GM12878 (cell line): ENCODE data around the gene PEAR1. TPM values are rescaled to one million over a fixed set of nuclear protein-coding genes. Genes with fewer than 3 reads are reported as not detected.

ENCODE experiments used
- ATAC-seq: fragments of 200-7000 bp; cut with Tn5 transposase; 3 replicates; pipeline ENCODE4 v1.9.1; 2020; ENCODE audit warnings: mild to moderate bottlenecking, moderate library complexity
- BruUV-seq: library from RNA; stranded (reverse); fragments of 400-500 nt; replicated peaks from 2 replicates; lab custom pipeline; 2021; lab: Mats Ljungman, UMichigan
- CTCF ChIA-PET: fragments of 300-600 bp; sonication (Branson Sonifier 250); formaldehyde crosslinking; extraction: SDS; loops from one replicate; lab custom pipeline; 2021; ENCODE audit warnings: inconsistent platforms; lab: Yijun Ruan, JAX
- POLR2A ChIA-PET: fragments of 350-600 bp; formaldehyde crosslinking; extraction: SDS; loops from one replicate; lab custom pipeline; 2021; ENCODE audit warnings: inconsistent platforms; lab: Charles Lee
- RAD21 ChIA-PET: fragments of 300-600 bp; sonication (Branson Sonifier 250); formaldehyde crosslinking; loops from one replicate; lab custom pipeline; 2023; ENCODE audit warnings: antibody characterized with exemption; ENCODE audit not compliant: unreplicated experiment; lab: Charles Lee
- SMC1A ChIA-PET: fragments of 300-600 bp; sonication (Branson Sonifier 250); formaldehyde crosslinking; loops from one replicate; lab custom pipeline; 2023; ENCODE audit not compliant: unreplicated experiment, uncharacterized antibody; lab: Charles Lee
- DNase-seq: peaks from one replicate; pipeline ENCODE4 v3.0.0-alpha.2; 2011; ENCODE audit warnings: low read depth, low spot score
- FAIRE-seq: peaks from 3 replicates; lab custom pipeline; 2011; peaks lifted over from hg19 to GRCh38; lab: Jason Lieb, UNC
- H2AFZ ChIP-seq: 2 replicates; pipeline ENCODE4 v1.6.0; 2011; ENCODE audit warnings: low read depth, low read length, control low read depth; ENCODE audit not compliant: control insufficient read depth
- H3K27ac ChIP-seq: 2 replicates; pipeline ENCODE4 v1.5.1; 2011; ENCODE audit warnings: control low read depth; ENCODE audit not compliant: control insufficient read depth, insufficient read depth
- H3K27me3 ChIP-seq, 2 experiments: replicated peaks in 1 of 2; 2 replicates each; pipeline versions ENCODE4 v1.6.0 to v1.6.1; 2011; ENCODE audit warnings: low read length in 1 of 2; ENCODE audit not compliant: control insufficient read depth in 2 of 2, insufficient read depth in 2 of 2
- H3K36me3 ChIP-seq, 2 experiments: 2 replicates each; pipeline ENCODE4 v1.5.1; 2011; ENCODE audit warnings: low read length in 1 of 2; ENCODE audit not compliant: control insufficient read depth in 2 of 2, insufficient read depth in 2 of 2
- H3K4me1 ChIP-seq: 2 replicates; pipeline ENCODE4 v1.6.1; 2011; ENCODE audit warnings: mild to moderate bottlenecking, low read length, moderate library complexity, mixed read lengths; ENCODE audit not compliant: control insufficient read depth, insufficient read depth
- H3K4me2 ChIP-seq: 2 replicates; pipeline ENCODE4 v1.6.0; 2011; ENCODE audit warnings: control low read depth; ENCODE audit not compliant: control insufficient read depth, insufficient read depth
- H3K4me3 ChIP-seq: fragments of 200-600 bp; sonication (generic); 2 replicates; pipeline ENCODE4 v1.5.1; 2016
- H3K79me2 ChIP-seq: 2 replicates; pipeline ENCODE4 v1.6.0; 2011; ENCODE audit warnings: low read length; ENCODE audit not compliant: control insufficient read depth, insufficient read depth
- H3K9ac ChIP-seq: 2 replicates; pipeline ENCODE4 v1.8.0; 2011; ENCODE audit warnings: low read length, control low read depth, mixed read lengths; ENCODE audit not compliant: control insufficient read depth, insufficient read depth
- H3K9me3 ChIP-seq: replicated peaks from 3 replicates; pipeline ENCODE4 v1.5.1; 2011; ENCODE audit warnings: mild to moderate bottlenecking, low read length; ENCODE audit not compliant: control insufficient read depth, insufficient read depth
- H4K20me1 ChIP-seq: 2 replicates; pipeline ENCODE4 v1.6.0; 2011; ENCODE audit not compliant: control insufficient read depth, insufficient read depth
- EP300 ChIP-seq, 2 experiments: fragments of 150-350 bp in 1 of 2; IDR thresholded peaks; 2 replicates each; pipeline ENCODE4 v1.6.1; 2011 to 2012; ENCODE audit warnings: low read depth in 2 of 2, low read length in 2 of 2, borderline replicate concordance in 1 of 2, improper control_type of control experiment in 1 of 2, inconsistent platforms in 1 of 2; ENCODE audit not compliant: control insufficient read depth in 1 of 2
- HDAC6 ChIP-seq: fragments of 200-600 bp; sonication (generic); IDR thresholded peaks from one replicate; pipeline ENCODE4 v1.8.0; 2017; ENCODE audit warnings: antibody characterized with exemption; ENCODE audit not compliant: unreplicated experiment
- ZBTB11 ChIP-seq: fragments of 450-650 bp; formaldehyde crosslinking; IDR thresholded peaks from 2 replicates; pipeline ENCODE4 v1.5.0; 2022; ENCODE audit warnings: mild to moderate bottlenecking, missing genetic modification characterization
- WGBS: methylation state at CpG from one replicate; pipeline ENCODE4 v1.1.6; 2016; ENCODE audit warnings: low lambda C conversion rate; ENCODE audit not compliant: insufficient replicate concordance, insufficient coverage; ENCODE audit errors: missing lambda C conversion rate; 5-methylcytosine and 5-hydroxymethylcytosine counted together
- in situ Hi-C: fragments of 300-500 bp; cut with MboI; formaldehyde crosslinking; loops from 9 replicates; pipeline ENCODE4 v1.14.3; 2018; ENCODE audit warnings: mixed read lengths
- intact Hi-C: fragments of 100-400 bp; cut with micrococcal nuclease; formaldehyde crosslinking; loops from one replicate; pipeline ENCODE4 v1.14.2; 2022; ENCODE audit not compliant: unreplicated experiment
- polyA plus RNA-seq, 11 experiments: library from polyadenylated mRNA; depleted of rRNA in 4 of 11; unstranded in 6 of 11; stranded (reverse) in 5 of 11; fragments of >200 nt; fragmentation: Nextera tagmentation in 4 of 11; fragmentation: Illumina TruSeq in 1 of 11; extraction: Ambion mirVana in 4 of 11; extraction: Trizol in 1 of 11; gene quantifications; 1 replicate in 1 of 11; 2 replicates in 10 of 11; pipeline versions ENCODE4 v1.2.1 to v1.2.3, GENCODE V29; 2011 to 2016; ENCODE audit warnings: inconsistent platforms in 2 of 11, missing spikeins in 2 of 11, low read depth in 1 of 11
- total RNA-seq, 4 experiments: library from RNA; depleted of rRNA in 3 of 4; stranded (reverse); fragments of >200 nt in 3 of 4; fragmentation: Illumina TruSeq in 1 of 4; extraction: Trizol in 1 of 4; gene quantifications; 2 replicates each; pipeline versions ENCODE4 v1.2.1 to v1.2.3, GENCODE V29; 2013 to 2021

PEAR1 gene
- total and polyA plus RNA-seq, 10 of the 15 experiments (the other 5 are each of a cell fraction or from before 2014, with no cell fraction given), result not detected

GRCh38 chr1:156874142-156874541, 19.4 kb upstream of the PEAR1 start (continued):
- no peak for TF ChIP-seq ZBTB11 (CRISPR knock-in tag)

- H3K4me1 ChIP-seq, result no peaks in the 10 kb centered on the region
- POLR2A ChIA-PET, result no interaction called here
Observed at GRCh38 chr1:156874572-156875340, 18.8 kb upstream of the PEAR1 start.

More at GRCh38 chr1:156874572-156875340, 18.8 kb upstream of the PEAR1 start:
- peaks cover 0 to 8% of the 10 kb centered on the region in 2 experiments; a peak in 3 of 4 replicates for H3K27me3 ChIP-seq
- no peak for DNase-seq
- no peaks in the 10 kb centered on the region for H3K79me2 ChIP-seq
- intact Hi-C loops, result no loop called here
- no peak overlapping the region for H3K9ac ChIP-seq
- SMC1A ChIA-PET, result no interaction called here
- ATAC-seq, result peak; percentile 18; the same call in 2 of the 3 replicates
- CTCF ChIA-PET, result interaction anchor here (0.6 to 2.3 kb wide), 5 partner anchors 13 to 217 kb away, joined by 3 to 6 read pairs (median 5); no protein-coding TSS in a partner anchor
- H2AFZ ChIP-seq, result no peak overlapping the region
- FAIRE-seq, result no peak
- H3K9me3 ChIP-seq, result no peaks in the 10 kb centered on the region
- no peaks in the 10 kb centered on the region for H4K20me1 ChIP-seq
- RAD21 ChIA-PET, result no interaction called here
- TF ChIP-seq EP300 (IDR thresholded peaks at IDR 0.05; ENCODE audit: borderline replicate concordance in 1 of 2, control insufficient read depth in 1 of 2, low read depth in 2 of 2, low read length in 2 of 2), result no peak
- TF ChIP-seq HDAC6, result no peak
- no peak overlapping the region for H3K27ac ChIP-seq
- H3K36me3 ChIP-seq, result no peaks in the 10 kb centered on the region
- no peak overlapping the region for H3K4me3 ChIP-seq
- no peak overlapping the region for H3K4me2 ChIP-seq
- no TSS peak for BruUV-seq
- in situ Hi-C loops, result no loop called here
- 47% methylated on average over 16 of the region's 16 CpGs for WGBS
